SJCRH30 (cell line): ENCODE results near the gene OTULIN. TPM values are rescaled to one million over a fixed set of nuclear protein-coding genes. Genes with fewer than 3 reads are reported as not detected.

Experiments used
- DNase-seq, 2 experiments: peaks; one replicate each; pipeline ENCODE4 v3.0.0-alpha.2; 2015 to 2020
- H3K27ac ChIP-seq: fragments of 250-450 bp; sonication (Bioruptor Pico); 2 replicates; pipeline ENCODE4 v1.5.1; 2020; ENCODE audit warnings: mild to moderate bottlenecking, moderate library complexity
- H3K27me3 ChIP-seq: fragments of 250-450 bp; sonication (Bioruptor Pico); 2 replicates; pipeline ENCODE4 v1.5.1; 2020; ENCODE audit warnings: mild to moderate bottlenecking, moderate library complexity
- H3K36me3 ChIP-seq: fragments of 250-450 bp; sonication (Bioruptor Pico); 2 replicates; pipeline ENCODE4 v1.5.1; 2020; ENCODE audit warnings: mild to moderate bottlenecking, moderate library complexity
- H3K4me1 ChIP-seq: fragments of 250-450 bp; sonication (Bioruptor Pico); 2 replicates; pipeline ENCODE4 v1.5.1; 2020; ENCODE audit warnings: mild to moderate bottlenecking, moderate library complexity
- H3K4me3 ChIP-seq: fragments of 250-450 bp; sonication (Bioruptor Pico); 2 replicates; pipeline ENCODE4 v1.5.1; 2020; ENCODE audit warnings: mild to moderate bottlenecking, moderate library complexity
- H3K9me3 ChIP-seq: fragments of 250-450 bp; sonication (Bioruptor Pico); replicated peaks from 2 replicates; pipeline ENCODE4 v1.5.1; 2020; ENCODE audit warnings: mild to moderate bottlenecking, moderate library complexity
- total RNA-seq: library from RNA; depleted of rRNA; stranded (reverse); fragments of >200 nt; shearing (Covaris generic); gene quantifications from 2 replicates; pipeline ENCODE4 v1.2.3, GENCODE V29; 2014

Gene OTULIN
- total RNA-seq, 1 experiment from 2014 or later: 18.2 TPM

- no peaks in the 10 kb centered on the region for H3K9me3 ChIP-seq
- H3K4me1 ChIP-seq: peaks cover 3% of the 10 kb centered on the region; the same call in 1 of the 2 replicates
- H3K27ac ChIP-seq: peak overlapping the region; percentile 19; the same call in 1 of the 2 replicates
- H3K4me3 ChIP-seq: no peak overlapping the region
- DNase-seq: no peak
- H3K36me3 ChIP-seq: no peaks in the 10 kb centered on the region; the same call in 1 of the 2 replicates
- no peaks in the 10 kb centered on the region for H3K27me3 ChIP-seq
Measured at GRCh38 chr5:14713476-14714390, 49.2 kb downstream of the OTULIN start.

DNA sequence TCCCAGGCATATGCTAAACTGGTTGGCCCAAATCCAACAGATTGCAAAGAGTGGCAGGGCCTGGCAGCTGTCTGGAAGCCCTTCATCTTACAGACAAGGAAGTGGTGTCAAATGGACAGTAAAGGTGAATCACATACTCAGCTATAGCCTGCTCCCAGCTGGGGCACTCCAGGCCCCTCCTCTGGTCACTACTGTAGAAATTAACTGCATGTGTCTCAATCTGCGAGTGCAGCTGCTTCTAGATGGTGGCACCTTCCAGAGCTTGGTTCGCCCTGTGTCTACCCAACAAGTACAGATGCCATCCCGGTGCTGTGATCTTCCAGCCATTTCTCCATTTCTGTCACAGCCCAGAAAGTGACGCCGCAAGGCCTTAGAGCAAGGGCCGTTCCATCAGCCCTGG is 50.2 kb downstream of the OTULIN start:
- peak; percentile 63 to 75 for DNase-seq
- H3K4me3 ChIP-seq: no peak overlapping the region
- peaks cover 3% of the 10 kb centered on the region; the same call in 1 of the 2 replicates for H3K4me1 ChIP-seq
- H3K9me3 ChIP-seq: no peaks in the 10 kb centered on the region
- H3K27ac ChIP-seq: peak overlapping the region; percentile 19; the same call in 1 of the 2 replicates
- no peaks in the 10 kb centered on the region for H3K27me3 ChIP-seq
- H3K36me3 ChIP-seq: no peaks in the 10 kb centered on the region; the same call in 1 of the 2 replicates

DNA sequence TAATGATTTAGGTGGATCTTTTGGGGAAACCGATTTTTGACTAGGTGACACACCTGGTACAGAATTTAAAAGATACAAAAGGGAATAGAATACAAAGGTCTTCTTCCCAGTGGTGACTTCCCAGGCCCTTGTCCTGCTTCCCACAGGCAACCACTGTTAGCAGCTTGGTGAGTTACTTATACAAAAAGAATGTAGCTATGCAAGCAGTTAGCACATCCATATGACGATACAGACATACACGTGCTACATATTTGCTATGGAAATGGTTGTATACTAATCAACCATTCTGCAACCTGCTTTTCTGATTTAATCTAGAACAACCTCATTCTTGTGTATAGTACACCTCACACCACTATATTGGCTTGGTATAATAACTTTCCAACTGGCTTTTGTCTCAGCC is 51.0 kb downstream of the OTULIN start:
- H3K27me3 ChIP-seq: no peaks in the 10 kb centered on the region
- peaks cover 3% of the 10 kb centered on the region; the same call in 1 of the 2 replicates for H3K4me1 ChIP-seq
- no peak overlapping the region for H3K4me3 ChIP-seq
- H3K9me3 ChIP-seq: no peaks in the 10 kb centered on the region
- H3K36me3 ChIP-seq: no peaks in the 10 kb centered on the region
- DNase-seq: no peak
- no peak overlapping the region for H3K27ac ChIP-seq

GRCh38 chr5:14716755-14717752 is 52.5 kb downstream of the OTULIN start:
- Histone ChIP-seq H3K4me3 (no peak overlapping the region), H3K36me3 (no peaks in the 10 kb centered on the region), H3K9me3 (no peaks in the 10 kb centered on the region), H3K27me3 (no peaks in the 10 kb centered on the region), H3K4me1 (peaks cover 3% of the 10 kb centered on the region; the same call in 1 of the 2 replicates), H3K27ac (no peak overlapping the region)
- DNase-seq: no peak

DNA sequence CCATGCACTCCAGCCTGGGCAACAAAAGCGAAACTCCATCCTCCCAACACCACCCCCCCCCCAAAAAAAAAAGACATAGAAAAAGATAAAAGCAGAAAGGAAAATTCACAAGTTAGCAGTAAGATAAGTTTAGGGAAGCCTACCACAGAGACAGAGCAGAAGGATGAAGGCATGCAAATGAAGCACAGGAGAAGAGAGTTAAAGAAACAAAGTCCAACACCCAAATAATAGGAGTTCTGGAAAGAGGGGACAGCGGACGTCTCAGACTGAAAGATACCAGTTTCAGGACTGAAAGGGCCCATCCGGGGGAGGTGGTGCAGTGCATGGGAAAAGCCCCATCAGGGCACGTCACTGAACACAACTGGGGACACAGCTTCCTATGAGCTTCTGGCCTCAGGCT is 54.3 kb downstream of the OTULIN start:
- Histone ChIP-seq H3K36me3 (no peaks in the 10 kb centered on the region), H3K4me3 (no peak overlapping the region), H3K27ac (no peak overlapping the region), H3K27me3 (no peaks in the 10 kb centered on the region), H3K4me1 (peaks cover 3% of the 10 kb centered on the region; the same call in 1 of the 2 replicates), H3K9me3 (no peaks in the 10 kb centered on the region)
- no peak for DNase-seq

GRCh38 chr5:14720236-14720923 is 55.9 kb downstream of the OTULIN start:
- H3K4me3 ChIP-seq: no peak overlapping the region
- H3K27me3 ChIP-seq: no peaks in the 10 kb centered on the region
- no peaks in the 10 kb centered on the region for H3K36me3 ChIP-seq
- H3K27ac ChIP-seq: no peak overlapping the region
- no peaks in the 10 kb centered on the region for H3K9me3 ChIP-seq
- no peaks in the 10 kb centered on the region for H3K4me1 ChIP-seq
- DNase-seq: no peak

DNA sequence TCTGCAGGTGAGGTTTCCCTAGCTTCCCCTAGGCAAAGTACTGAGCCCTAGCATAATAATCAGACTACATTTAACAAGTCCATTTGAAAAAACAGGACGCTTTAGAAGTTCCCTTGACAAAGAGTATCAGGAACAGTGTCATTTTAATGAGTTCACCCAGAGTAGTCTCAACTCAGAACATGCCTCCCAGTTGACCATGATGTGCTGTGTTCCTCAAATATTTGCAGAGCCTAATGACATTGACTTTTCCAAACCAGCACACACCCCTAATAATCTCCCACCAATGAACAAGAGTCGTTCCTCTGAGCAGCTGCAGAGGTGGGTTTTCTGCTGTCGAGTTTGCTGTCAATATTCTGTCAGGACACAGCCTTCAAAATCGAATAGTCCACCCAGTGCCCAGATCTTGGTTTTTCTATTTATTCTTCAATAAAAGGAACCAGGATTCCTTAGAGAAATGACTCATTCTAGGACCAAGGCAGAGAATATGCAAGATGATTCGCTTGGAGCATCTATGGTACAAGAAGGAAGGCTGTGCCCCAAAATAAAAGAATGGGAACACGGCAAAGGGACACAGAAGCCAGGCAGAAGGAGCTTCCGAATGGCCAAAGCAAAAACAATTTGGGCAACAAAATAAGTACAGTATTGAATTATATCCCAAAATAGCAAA is 57.6 kb downstream of the OTULIN start:
- no peaks in the 10 kb centered on the region for H3K9me3 ChIP-seq
- H3K27ac ChIP-seq: no peak overlapping the region
- no peak overlapping the region for H3K4me3 ChIP-seq
- no peaks in the 10 kb centered on the region for H3K27me3 ChIP-seq
- no peak for DNase-seq
- H3K36me3 ChIP-seq: no peaks in the 10 kb centered on the region
- H3K4me1 ChIP-seq: no peaks in the 10 kb centered on the region

DNA sequence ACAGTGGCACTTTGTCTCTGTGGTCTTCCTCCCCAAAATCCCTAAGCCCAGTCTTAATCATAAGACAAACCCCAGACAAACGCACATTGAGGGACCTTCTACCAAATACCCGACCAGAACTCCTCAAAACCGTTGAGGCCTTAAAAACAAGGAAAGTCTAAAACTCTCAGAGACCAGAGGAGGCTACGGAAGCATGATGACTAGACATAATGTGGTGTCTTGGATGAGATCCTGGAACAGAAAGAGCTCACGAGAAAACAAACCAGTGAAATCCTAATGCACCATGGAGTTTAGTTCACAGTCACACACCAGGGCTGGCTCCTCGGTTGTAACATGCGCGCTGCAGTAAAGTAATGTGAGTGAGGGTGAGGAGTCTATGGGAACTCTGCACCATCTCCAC is 58.4 kb downstream of the OTULIN start:
- no peak overlapping the region for H3K4me3 ChIP-seq
- H3K27ac ChIP-seq: no peak overlapping the region
- H3K36me3 ChIP-seq: no peaks in the 10 kb centered on the region
- H3K9me3 ChIP-seq: no peaks in the 10 kb centered on the region
- H3K4me1 ChIP-seq: no peaks in the 10 kb centered on the region
- H3K27me3 ChIP-seq: no peaks in the 10 kb centered on the region
- DNase-seq: no peak

DNA sequence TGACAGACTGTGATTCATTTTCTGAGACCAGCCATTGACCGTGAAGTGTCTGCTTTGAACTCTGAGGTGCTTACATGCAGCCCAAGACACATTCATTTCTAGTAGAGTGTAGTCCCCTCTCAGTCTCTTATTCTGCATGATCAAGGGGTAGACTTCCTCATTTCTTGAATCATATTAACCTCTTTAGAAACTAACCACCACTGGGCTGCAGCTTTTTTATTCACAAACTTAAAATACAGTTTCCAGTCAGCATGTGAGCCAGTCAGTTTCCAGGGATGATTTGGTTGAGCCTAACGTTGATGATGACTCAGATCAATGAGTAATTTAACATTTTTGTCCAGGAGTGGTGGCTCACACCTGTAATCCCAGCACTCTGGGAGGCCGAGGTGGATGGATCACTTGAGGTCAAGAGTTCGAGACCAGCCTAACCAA is 59.2 kb downstream of the OTULIN start:
- Histone ChIP-seq H3K27ac (no peak overlapping the region), H3K36me3 (no peaks in the 10 kb centered on the region), H3K4me3 (no peak overlapping the region), H3K9me3 (no peaks in the 10 kb centered on the region), H3K27me3 (no peaks in the 10 kb centered on the region), H3K4me1 (no peaks in the 10 kb centered on the region)
- DNase-seq: no peak

DNA sequence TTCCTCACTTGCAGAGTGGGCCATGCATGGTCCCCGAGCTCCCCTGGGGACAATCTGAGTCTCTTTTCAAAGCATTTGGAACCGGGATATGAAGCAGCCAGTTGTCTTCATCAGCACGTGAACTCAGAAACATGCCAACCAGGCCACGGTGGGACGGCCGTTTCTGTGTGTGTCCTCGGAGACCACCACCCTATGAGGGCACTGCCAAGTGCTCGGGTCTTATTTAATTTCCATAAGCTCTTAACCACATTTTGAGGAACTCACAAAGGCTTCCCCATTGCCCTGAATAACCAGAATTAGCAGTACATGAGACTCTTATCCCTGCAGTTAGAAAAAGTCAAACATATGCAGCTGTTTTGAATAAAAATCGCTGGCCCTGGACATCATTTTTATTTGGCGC is 60.1 kb downstream of the OTULIN start:
- no peak for DNase-seq
- H3K4me3 ChIP-seq: no peak overlapping the region
- no peaks in the 10 kb centered on the region for H3K9me3 ChIP-seq
- no peaks in the 10 kb centered on the region for H3K4me1 ChIP-seq
- no peaks in the 10 kb centered on the region for H3K27me3 ChIP-seq
- no peak overlapping the region for H3K27ac ChIP-seq
- no peaks in the 10 kb centered on the region for H3K36me3 ChIP-seq

DNA sequence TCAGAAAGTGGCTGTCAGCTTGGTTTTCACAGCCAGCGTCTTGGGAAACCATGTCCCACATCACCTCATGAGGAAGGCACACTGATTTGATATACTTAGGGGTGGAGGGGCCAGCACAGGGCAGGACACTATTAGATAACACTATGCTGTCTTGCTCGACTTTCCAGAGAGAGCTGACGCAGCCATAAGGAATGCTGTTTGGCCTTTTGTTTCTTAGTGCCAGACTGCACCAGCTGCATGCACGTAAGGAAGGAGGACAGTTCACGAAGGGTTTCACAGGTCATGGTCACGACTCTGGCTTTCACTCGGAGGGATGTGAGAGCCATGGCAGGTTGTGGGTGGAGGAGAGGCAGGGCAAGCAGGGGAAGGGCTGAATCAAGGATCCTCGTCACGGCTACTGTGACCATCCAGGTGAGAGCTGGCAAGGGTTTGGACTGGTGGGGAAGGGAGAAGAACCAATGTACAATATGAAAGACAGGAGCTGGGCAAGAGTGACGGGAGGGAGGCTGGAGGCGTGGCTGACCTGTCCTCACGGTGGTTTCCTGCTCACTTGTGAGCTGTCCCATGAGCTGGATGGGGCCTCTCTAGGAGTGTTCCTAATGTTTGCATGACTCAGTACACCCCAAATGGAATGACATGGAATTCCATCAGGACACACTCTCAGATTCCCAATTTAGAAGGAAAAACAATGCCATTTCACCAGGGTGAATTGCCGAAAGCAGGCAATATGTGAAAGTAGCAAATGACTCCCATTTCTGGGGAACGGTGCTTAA is 61.7 kb downstream of the OTULIN start:
- DNase-seq: no peak
- H3K27me3 ChIP-seq: no peaks in the 10 kb centered on the region
- no peaks in the 10 kb centered on the region for H3K4me1 ChIP-seq
- no peak overlapping the region for H3K27ac ChIP-seq
- no peak overlapping the region for H3K4me3 ChIP-seq
- no peaks in the 10 kb centered on the region for H3K9me3 ChIP-seq
- H3K36me3 ChIP-seq: no peaks in the 10 kb centered on the region

- Histone ChIP-seq H3K36me3 (no peaks in the 10 kb centered on the region), H3K4me3 (no peak overlapping the region), H3K27me3 (no peaks in the 10 kb centered on the region), H3K27ac (no peak overlapping the region), H3K4me1 (no peaks in the 10 kb centered on the region), H3K9me3 (no peaks in the 10 kb centered on the region)
- DNase-seq: peak; percentile 51 to 79
Measured at GRCh38 chr5:14727428-14727865, 62.9 kb downstream of the OTULIN start.

- H3K9me3 ChIP-seq: no peaks in the 10 kb centered on the region
- no peak overlapping the region for H3K4me3 ChIP-seq
- no peak for DNase-seq
- no peaks in the 10 kb centered on the region for H3K27me3 ChIP-seq
- H3K4me1 ChIP-seq: no peaks in the 10 kb centered on the region
- H3K36me3 ChIP-seq: no peaks in the 10 kb centered on the region
- no peak overlapping the region for H3K27ac ChIP-seq
Measured at GRCh38 chr5:14727928-14728458, 63.5 kb downstream of the OTULIN start.
